Right lobe of liver (tissue), 6 donors: ENCODE measurements around the gene TEP1. TPM values are rescaled to one million over a fixed set of nuclear protein-coding genes. Genes with fewer than 3 reads are reported as not detected.

Experiments
- ATAC-seq, 4 donors: fragments of 200-7000 bp; cut with Tn5 transposase; one replicate each; pipeline ENCODE4 v1.9.1; 2020; ENCODE audit warnings: mild to moderate bottlenecking in 4 of 4, moderate library complexity in 4 of 4
- DNase-seq, 3 donors: peaks; one replicate each; pipeline ENCODE4 v3.0.0-alpha.2; 2020
- H3K27ac ChIP-seq, 3 donors: fragments of 200-600 bp; one replicate each; pipeline ENCODE4 v1.8.0; 2022
- H3K27me3 ChIP-seq, 2 donors: fragments of 200-600 bp; one replicate each; pipeline ENCODE4 v1.8.0; 2022
- H3K36me3 ChIP-seq, 4 donors: fragments of 200-600 bp; sonication (generic) in 1 of 4; one replicate each; pipeline versions ENCODE4 v1.5.1 to v1.8.0; 2017 to 2022; ENCODE audit warnings: control low read depth in 1 of 4
- H3K4me1 ChIP-seq, 4 donors: fragments of 200-600 bp; sonication (generic) in 1 of 4; one replicate each; pipeline versions ENCODE4 v1.5.1 to v1.8.0; 2017 to 2022; ENCODE audit warnings: control low read depth in 1 of 4
- H3K4me3 ChIP-seq, 3 donors: fragments of 200-600 bp; one replicate each; pipeline ENCODE4 v1.8.0; 2022
- H3K9me3 ChIP-seq, 4 donors: fragments of 200-600 bp; sonication (generic) in 1 of 4; one replicate each; pipeline versions ENCODE4 v1.5.1 to v1.8.0; 2017 to 2022; ENCODE audit warnings: control low read depth in 1 of 4
- POLR2A ChIP-seq: fragments of 450-650 bp; IDR thresholded peaks from one replicate; pipeline ENCODE4 v1.6.1; 2017; ENCODE audit warnings: antibody characterized with exemption, mild to moderate bottlenecking
- WGBS: methylation state at CpG from one replicate; pipeline ENCODE4 v1.1.6; 2018; ENCODE audit warnings: low coverage, low lambda C conversion rate; ENCODE audit not compliant: insufficient coverage; ENCODE audit errors: missing lambda C conversion rate; 5-methylcytosine and 5-hydroxymethylcytosine counted together
- intact Hi-C, 2 donors: fragments of 100-400 bp; cut with DNase I; formaldehyde crosslinking; loops; one replicate each; pipeline versions ENCODE4 v1.11.2 to v1.14.1; 2022
- total RNA-seq, 6 experiments: library from RNA; depleted of rRNA in 2 of 6; stranded (reverse); fragments of >200 nt in 2 of 6; fragmentation: NEBNext Ultra II Directional in 3 of 6; extraction: Animal tissue kit (Norgen Biotek cat#: 25700) in 3 of 6; gene quantifications; one replicate each; pipeline versions ENCODE4 v1.1.0 to v1.2.4, GENCODE V29; 2016 to 2023
- TF ChIP-seq, protein P1 (sequence below), 4 donors: fragments of 200-600 bp in 3 of 4; fragments of 450-650 bp in 1 of 4; IDR thresholded peaks; one replicate each; pipeline versions ENCODE4 v1.5.1 to v1.8.0; 2016 to 2022; ENCODE audit warnings: antibody characterized with exemption in 4 of 4, mild to moderate bottlenecking in 2 of 4
- donor health status: DM: no; HTN: yes; CAD: no.
- donor health status: DM: no; HTN: no; CAD: no.
- donor health status: DM: no; HTN: no; CAD: no.
- donor health status: DM: no; HTN: yes; CAD: no.
- donor health status: DM: no; HTN: yes; CAD: no.

Gene TEP1
- total RNA-seq, 6 experiments from 2014 or later: 10.8 to 17.6 (median 14.0) TPM

DNA sequence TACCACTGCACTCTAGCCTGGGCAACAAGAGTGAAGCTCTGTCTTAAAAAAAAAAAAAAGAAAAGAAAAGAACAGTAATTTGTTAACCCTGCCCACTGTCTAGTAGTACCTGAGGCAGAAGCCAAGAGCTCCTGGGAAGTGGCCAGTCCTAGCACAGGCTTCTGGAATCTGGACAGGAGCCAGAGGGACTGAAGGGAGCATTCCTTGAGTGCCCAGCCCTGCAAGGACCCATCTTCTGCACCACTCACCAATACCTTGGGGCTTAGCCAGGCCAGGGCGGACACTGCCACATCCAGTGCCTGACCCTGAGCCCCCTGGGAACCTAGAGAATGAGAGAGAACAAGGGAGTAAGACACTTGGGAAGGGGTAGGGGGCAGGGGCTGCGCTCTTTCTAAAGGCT lies 36.1 kb downstream of the TEP1 start:
- ATAC-seq (no peak), DNase-seq (no peak)
- H3K4me3 ChIP-seq: no peak overlapping the region
- intact Hi-C loops: no loop called here
- H3K27ac ChIP-seq: no peak overlapping the region
- H3K27me3 ChIP-seq: no peaks in the 10 kb centered on the region
- H3K4me1 ChIP-seq: peaks cover 0 to 30% (median 0%) of the 10 kb centered on the region in 4 donors
- peaks cover 11 to 78% (median 49%) of the 10 kb centered on the region in 4 donors for H3K36me3 ChIP-seq
- H3K9me3 ChIP-seq: no peaks in the 10 kb centered on the region
- no CpG with 5 or more reads among the region's 2 CpGs for WGBS
- TF ChIP-seq, protein P1, sequence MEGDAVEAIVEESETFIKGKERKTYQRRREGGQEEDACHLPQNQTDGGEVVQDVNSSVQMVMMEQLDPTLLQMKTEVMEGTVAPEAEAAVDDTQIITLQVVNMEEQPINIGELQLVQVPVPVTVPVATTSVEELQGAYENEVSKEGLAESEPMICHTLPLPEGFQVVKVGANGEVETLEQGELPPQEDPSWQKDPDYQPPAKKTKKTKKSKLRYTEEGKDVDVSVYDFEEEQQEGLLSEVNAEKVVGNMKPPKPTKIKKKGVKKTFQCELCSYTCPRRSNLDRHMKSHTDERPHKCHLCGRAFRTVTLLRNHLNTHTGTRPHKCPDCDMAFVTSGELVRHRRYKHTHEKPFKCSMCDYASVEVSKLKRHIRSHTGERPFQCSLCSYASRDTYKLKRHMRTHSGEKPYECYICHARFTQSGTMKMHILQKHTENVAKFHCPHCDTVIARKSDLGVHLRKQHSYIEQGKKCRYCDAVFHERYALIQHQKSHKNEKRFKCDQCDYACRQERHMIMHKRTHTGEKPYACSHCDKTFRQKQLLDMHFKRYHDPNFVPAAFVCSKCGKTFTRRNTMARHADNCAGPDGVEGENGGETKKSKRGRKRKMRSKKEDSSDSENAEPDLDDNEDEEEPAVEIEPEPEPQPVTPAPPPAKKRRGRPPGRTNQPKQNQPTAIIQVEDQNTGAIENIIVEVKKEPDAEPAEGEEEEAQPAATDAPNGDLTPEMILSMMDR (IDR thresholded peaks at IDR 0.05): no peak
- TF ChIP-seq POLR2A: no peak

DNA sequence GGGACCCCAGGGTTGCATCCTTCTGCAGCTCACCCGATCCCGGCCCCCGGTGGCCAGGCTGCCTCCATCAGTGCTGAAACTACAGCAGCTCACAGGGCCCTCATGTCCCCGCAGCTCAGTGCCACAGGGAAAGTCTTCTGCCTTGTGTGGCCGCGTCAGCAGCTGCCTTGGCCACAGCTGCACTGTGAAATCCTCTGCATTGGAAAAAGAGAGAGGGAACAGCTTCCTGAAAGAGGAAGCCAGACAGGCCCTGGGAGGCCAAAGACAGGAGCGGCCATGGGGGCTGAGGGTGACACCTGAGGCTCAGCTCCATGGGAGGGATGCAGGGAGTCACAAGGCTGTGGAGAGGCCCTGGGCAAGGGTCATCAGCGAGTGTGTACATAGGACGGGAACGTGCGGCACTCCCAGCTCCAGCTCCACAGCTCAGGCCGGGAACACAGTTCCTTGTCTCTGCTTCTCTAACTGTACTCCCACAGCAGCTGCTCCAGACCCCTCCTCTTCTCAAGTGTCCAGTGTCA lies 37.2 kb downstream of the TEP1 start:
- no CpG with 5 or more reads among the region's 12 CpGs for WGBS
- intact Hi-C loops: no loop called here
- no peak overlapping the region for H3K4me3 ChIP-seq
- H3K27me3 ChIP-seq: no peaks in the 10 kb centered on the region
- H3K4me1 ChIP-seq: peaks cover 0 to 30% (median 0%) of the 10 kb centered on the region in 4 donors
- no peak overlapping the region for H3K27ac ChIP-seq
- TF ChIP-seq, protein P1 (IDR thresholded peaks at IDR 0.05): no peak
- TF ChIP-seq POLR2A: no peak
- ATAC-seq (peak; percentile 68 to 83 (median 75)), DNase-seq (peak in 2 of 3 donors; percentile 39 to 69)
- H3K36me3 ChIP-seq: peaks cover 11 to 76% (median 49%) of the 10 kb centered on the region in 4 donors
- H3K9me3 ChIP-seq: no peaks in the 10 kb centered on the region

DNA sequence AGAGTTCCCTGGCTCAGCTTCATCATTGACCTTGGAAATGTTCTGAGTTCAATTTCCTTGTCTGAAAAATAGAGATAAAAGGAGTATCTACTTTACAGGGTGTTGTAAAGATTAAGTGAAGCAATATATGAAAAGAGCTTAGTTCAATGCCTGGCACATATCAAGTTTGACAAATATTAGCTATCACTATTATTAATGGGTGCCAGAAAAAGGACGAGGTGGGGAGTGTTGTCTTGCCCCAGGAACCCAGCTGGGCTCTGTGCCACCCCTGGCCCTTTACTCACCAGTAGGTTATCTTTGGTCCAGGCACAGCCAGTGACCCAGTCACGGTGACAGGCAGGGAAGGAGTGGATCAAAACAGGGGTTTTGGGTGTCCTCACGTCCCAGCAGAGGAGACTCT lies 37.8 kb downstream of the TEP1 start:
- DNase-seq (peak in 2 of 3 donors; percentile 44 to 79), ATAC-seq (peak; percentile 28 to 73 (median 48))
- TF ChIP-seq, protein P1 (IDR thresholded peaks at IDR 0.05): no peak
- no peak for TF ChIP-seq POLR2A
- H3K27me3 ChIP-seq: no peaks in the 10 kb centered on the region
- intact Hi-C loops: no loop called here
- H3K4me3 ChIP-seq: no peak overlapping the region
- WGBS: 41% methylated on average over 3 of the region's 3 CpGs
- H3K9me3 ChIP-seq: no peaks in the 10 kb centered on the region
- H3K27ac ChIP-seq: no peak overlapping the region
- peaks cover 0 to 28% (median 0%) of the 10 kb centered on the region in 4 donors for H3K4me1 ChIP-seq
- peaks cover 11 to 77% (median 52%) of the 10 kb centered on the region in 4 donors for H3K36me3 ChIP-seq

DNA sequence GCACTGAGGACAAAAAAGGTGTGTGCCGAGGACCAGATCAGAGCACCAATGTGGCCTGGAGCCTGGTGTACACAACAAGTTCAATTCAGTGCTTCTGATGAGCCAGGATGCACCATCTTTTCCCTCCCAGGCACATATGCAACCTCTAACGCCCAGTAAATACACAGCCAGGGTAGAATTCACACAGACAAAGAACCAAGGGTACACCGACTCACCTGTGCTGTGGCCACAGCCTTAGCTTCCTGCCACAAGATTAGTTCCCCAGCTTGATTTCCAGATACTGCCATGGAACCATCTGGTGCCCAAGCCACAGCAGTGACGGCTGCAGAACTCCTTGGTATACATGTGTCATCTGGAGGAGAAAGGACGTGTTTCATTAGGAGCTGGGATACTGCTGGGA lies 40.5 kb downstream of the TEP1 start:
- intact Hi-C loops: no loop called here
- 67% methylated on average over 2 of the region's 5 CpGs for WGBS
- no peak for ATAC-seq

More for the DNA sequence above, 40.5 kb downstream of the TEP1 start:
- peaks cover 0 to 16% (median 0%) of the 10 kb centered on the region in 4 donors for H3K4me1 ChIP-seq
- TF ChIP-seq POLR2A: no peak
- TF ChIP-seq, protein P1 (IDR thresholded peaks at IDR 0.05): no peak
- H3K27ac ChIP-seq: no peak overlapping the region
- peaks cover 5 to 79% (median 52%) of the 10 kb centered on the region in 4 donors for H3K36me3 ChIP-seq
- no peaks in the 10 kb centered on the region for H3K27me3 ChIP-seq
- no peaks in the 10 kb centered on the region for H3K9me3 ChIP-seq
- DNase-seq: no peak
- H3K4me3 ChIP-seq: no peak overlapping the region
